GM18507 (cell line): Measurements from ENCODE around the gene CCND2.
A peak's percentile ranks its signal among the peaks of the same experiment; 100 is the strongest.
"Not testable (repeated sequence)": the region's sequence is repeated elsewhere in the genome, so short reads cannot be mapped to it uniquely, and the experiment has no call there.

Experiments used
- DNase-seq: peaks from one replicate; pipeline ENCODE4 v3.0.0; 2011; ENCODE audit warnings: low read depth; ENCODE audit not compliant: insufficient read length; ENCODE audit errors: extremely low spot score
- FAIRE-seq: peaks from 2 replicates; lab custom pipeline; 2011; peaks lifted over from hg19 to GRCh38; lab: Jason Lieb, UNC

Gene CCND2

DNA sequence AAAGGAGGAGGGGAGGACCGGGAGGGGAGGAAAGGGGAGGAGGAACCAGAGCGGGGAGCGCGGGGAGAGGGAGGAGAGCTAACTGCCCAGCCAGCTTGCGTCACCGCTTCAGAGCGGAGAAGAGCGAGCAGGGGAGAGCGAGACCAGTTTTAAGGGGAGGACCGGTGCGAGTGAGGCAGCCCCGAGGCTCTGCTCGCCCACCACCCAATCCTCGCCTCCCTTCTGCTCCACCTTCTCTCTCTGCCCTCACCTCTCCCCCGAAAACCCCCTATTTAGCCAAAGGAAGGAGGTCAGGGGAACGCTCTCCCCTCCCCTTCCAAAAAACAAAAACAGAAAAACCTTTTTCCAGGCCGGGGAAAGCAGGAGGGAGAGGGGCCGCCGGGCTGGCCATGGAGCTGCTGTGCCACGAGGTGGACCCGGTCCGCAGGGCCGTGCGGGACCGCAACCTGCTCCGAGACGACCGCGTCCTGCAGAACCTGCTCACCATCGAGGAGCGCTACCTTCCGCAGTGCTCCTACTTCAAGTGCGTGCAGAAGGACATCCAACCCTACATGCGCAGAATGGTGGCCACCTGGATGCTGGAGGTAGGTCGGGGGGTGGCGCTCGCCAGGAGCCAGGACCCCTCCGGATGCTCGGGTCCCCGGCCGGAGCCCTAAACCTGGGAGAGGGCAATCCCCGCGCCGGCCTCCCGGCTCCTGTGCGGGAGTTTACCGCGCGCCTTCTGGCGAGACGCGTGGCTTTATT lies at the start of gene CCND2:
Gene CCND2, plus strand, starts transcription at position 111 of the 744 bp plus-strand sequence. Its CDS starts 279 bp downstream, at position 390.
- DNase-seq, result peak; percentile 65
- peak; percentile 98 for FAIRE-seq

- DNase-seq (no peak), FAIRE-seq (no peak)
Observed at GRCh38 chr12:4224206-4224889, 49.2 kb upstream of the CCND2 start.

DNA sequence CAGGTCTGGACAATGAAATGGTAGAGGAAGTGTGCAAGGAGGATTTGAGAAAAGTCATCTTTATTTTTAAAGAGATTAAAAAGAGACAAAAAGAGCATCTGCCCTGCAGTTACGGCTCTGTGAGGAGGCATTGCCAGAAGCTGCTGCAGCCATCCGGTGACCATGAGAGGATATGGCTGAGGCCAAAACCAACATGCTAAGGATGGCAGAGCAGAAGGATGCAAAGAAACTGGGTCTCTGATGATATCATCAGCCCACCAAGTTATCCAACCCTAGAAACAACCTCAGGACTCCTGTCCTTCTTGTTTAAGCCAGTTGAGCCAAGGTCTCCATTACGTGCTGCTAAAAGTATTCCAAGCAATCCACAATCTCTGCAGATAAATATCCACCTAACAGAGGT lies 48.0 kb upstream of the CCND2 start:
- FAIRE-seq (no peak), DNase-seq (no peak)

- FAIRE-seq (no peak), DNase-seq (no peak)
Observed at GRCh38 chr12:4227046-4227445, 46.5 kb upstream of the CCND2 start.

DNA sequence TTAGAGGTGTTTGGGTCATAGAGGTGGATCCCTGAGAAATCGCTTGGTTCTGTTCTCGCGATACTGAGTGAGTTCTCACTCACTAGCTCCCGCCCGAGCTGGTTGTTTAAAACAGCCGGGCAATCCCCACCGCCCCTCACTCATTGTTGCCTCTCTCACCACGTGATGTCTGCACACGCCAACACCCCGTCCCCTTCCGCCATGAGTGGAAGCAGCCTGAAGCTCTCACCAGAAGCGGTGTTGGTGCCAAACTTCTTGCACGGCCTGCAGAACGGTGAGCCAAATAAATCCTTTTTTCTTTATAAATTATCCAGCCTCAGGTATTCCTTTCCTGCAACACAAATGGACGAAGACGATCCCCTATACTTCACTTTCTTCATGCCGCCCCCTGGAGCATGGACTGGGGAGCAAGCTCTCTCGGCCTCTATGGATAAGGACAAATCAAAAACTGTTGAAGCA lies 45.4 kb upstream of the CCND2 start:
- DNase-seq, result no peak
- FAIRE-seq, result no peak

DNA sequence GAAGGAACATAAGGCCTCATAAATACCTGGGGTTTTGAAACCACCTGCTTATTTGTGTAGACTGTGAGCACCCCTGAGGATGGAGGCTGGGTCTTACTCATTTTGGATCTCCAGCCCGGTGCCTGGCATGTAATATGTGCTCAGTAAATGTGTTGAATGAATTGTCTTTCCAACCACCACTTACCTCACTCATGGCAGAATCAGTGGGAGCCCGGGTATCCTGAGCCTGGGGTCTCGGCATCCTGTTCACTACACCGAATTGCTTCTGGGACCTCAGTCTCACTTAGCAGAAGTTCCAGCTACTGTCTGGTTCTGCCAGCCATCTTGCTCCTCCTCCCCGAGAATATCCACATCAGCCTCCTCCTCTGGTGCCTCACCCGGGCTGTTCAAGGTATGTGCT lies 43.0 kb upstream of the CCND2 start:
- no peak for FAIRE-seq
- no peak for DNase-seq

- FAIRE-seq (no peak), DNase-seq (no peak)
Observed at GRCh38 chr12:4238577-4238976, 35.0 kb upstream of the CCND2 start.

DNA sequence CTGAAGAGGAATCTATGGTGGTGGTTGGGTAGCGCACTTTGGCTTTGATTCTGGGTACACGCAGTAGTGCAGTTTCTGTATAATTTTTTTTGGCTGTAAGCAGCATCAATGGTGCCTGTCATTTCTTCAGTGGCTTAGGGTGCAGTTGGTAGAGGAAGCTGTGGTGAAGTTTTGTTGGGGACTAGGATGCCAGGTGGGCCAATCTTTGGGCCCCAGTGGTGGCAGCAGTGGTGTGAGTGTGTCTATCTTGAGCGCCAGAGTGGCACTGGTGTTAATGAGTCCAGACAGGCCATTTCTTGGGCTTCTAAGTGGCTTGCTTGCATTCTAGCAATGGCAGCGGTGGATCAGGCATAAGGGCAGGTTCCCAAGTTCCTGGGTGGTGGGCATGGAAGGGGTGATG lies 33.8 kb upstream of the CCND2 start:
- FAIRE-seq, result no peak

GRCh38 chr12:4240161-4240783 lies 33.3 kb upstream of the CCND2 start:
- FAIRE-seq (no peak), DNase-seq (no peak)

More for the DNA sequence above, 33.8 kb upstream of the CCND2 start:
- DNase-seq, result no peak

- FAIRE-seq (no peak), DNase-seq (no peak)
Observed at GRCh38 chr12:4240981-4241380, 32.6 kb upstream of the CCND2 start.

GRCh38 chr12:4241592-4241991 lies 32.0 kb upstream of the CCND2 start:
- FAIRE-seq (no peak), DNase-seq (no peak)

- DNase-seq, result no peak
- FAIRE-seq, result no peak
Observed at GRCh38 chr12:4242595-4242994, 31.0 kb upstream of the CCND2 start.

DNA sequence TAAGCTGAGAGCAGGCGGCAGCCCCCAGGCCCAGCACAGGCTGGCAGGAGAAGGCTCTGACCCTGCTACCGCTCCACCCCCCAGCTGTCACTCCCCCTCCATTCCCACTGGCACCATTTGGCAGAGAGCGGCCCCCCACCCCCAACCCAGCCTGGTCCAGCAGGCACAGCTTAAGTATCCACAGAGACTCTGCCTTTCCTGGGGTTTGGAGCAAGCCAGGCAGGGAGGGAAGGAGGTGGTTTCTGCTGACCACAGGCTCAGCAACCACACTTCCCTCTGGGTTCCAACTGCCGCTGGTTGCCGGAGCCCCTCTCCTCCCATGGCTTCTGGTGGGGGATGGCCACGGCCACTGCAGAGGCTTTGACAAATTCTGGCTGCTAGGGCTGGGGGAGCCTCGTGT lies 30.5 kb upstream of the CCND2 start:
- FAIRE-seq (no peak), DNase-seq (no peak)

GRCh38 chr12:4243491-4244100 lies 30.0 kb upstream of the CCND2 start:
- DNase-seq, FAIRE-seq: not testable (repeated sequence)

GRCh38 chr12:4244868-4245267 lies 28.7 kb upstream of the CCND2 start:
- FAIRE-seq (no peak), DNase-seq (no peak)

DNA sequence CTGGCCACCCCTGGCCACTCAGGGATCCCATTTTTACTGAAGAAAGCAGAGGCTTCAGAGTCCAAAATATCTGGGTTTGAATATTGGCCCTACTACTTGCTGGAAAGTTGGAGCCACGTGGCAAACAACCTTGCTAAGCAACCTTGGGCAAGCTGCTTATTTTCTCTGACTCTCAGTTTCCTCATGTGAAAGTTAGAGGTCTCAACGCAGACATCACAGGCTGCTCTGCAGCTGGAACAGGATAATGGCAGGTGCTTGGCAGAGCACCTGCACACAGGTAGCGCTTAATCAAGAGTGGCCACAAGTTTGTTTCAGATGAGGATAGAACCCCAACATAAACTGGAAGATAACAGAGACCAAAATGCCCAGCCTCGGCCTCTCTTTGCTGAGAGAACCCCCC lies 28.1 kb upstream of the CCND2 start:
- no peak for DNase-seq
- FAIRE-seq, result no peak

- no peak for FAIRE-seq
Observed at GRCh38 chr12:4246116-4246515, 27.4 kb upstream of the CCND2 start.

GRCh38 chr12:4250691-4251090 lies 22.9 kb upstream of the CCND2 start:
- DNase-seq (no peak), FAIRE-seq (no peak)

More at GRCh38 chr12:4246116-4246515, 27.4 kb upstream of the CCND2 start:
- no peak for DNase-seq

- FAIRE-seq, result no peak
- no peak for DNase-seq
Observed at GRCh38 chr12:4251216-4251891, 22.2 kb upstream of the CCND2 start.

DNA sequence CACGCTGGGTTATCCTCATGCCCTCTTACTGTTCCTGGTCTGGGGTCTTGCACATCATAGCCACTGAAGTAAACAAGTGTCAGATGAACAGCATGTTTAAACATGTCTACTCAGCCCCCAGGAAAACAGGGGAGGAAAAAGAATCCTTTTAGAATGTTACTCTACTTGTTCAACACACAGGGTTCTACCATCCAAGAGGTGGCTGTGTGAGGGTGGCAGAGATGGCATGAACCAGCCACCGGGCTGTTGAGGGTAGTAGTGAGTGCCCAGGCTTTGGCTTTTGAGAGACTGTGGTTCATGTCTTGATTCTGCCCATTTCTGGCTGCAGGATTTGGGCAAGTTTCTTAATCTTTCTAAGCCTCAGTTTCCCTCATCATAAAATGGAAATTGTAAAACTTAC lies 21.6 kb upstream of the CCND2 start:
- no peak for FAIRE-seq
- DNase-seq, result no peak
